Endothelial cell of umbilical vein (primary cell): ENCODE data around the gene XPNPEP1. TPM values are rescaled to one million over a fixed set of nuclear protein-coding genes. Genes with fewer than 3 reads are reported as not detected.

Experiments
- BruUV-seq: library from RNA; stranded (reverse); fragments of 400-500 nt; replicated peaks from 2 replicates; lab custom pipeline; 2021; lab: Mats Ljungman, UMichigan
- CTCF ChIA-PET: fragments of 300-600, 350-600 bp; sonication (Branson Sonifier 250); formaldehyde crosslinking; loops from one replicate; lab custom pipeline; 2021; ENCODE audit warnings: antibody characterized with exemption, inconsistent platforms; lab: Charles Lee
- POLR2A ChIA-PET: fragments of 300-600, 350-600 bp; sonication (Branson Sonifier 250); formaldehyde crosslinking; loops from one replicate; lab custom pipeline; 2021; ENCODE audit warnings: antibody characterized with exemption, inconsistent platforms; lab: Charles Lee
- DNase-seq: peaks from one replicate; pipeline ENCODE4 v3.0.0-alpha.2; 2011; ENCODE audit warnings: low read depth, low spot score
- FAIRE-seq: peaks from 2 replicates; lab custom pipeline; 2011; peaks lifted over from hg19 to GRCh38; lab: Jason Lieb, UNC
- H2AFZ ChIP-seq: 2 replicates; pipeline ENCODE4 v1.6.0; 2012; ENCODE audit warnings: low read depth, low read length, control low read depth, inconsistent platforms
- H3K27ac ChIP-seq: 2 replicates; pipeline ENCODE4 v1.5.1; 2011; ENCODE audit warnings: low read depth, mild to moderate bottlenecking, control low read depth, low read length, moderate library complexity; ENCODE audit not compliant: insufficient read depth
- H3K27me3 ChIP-seq, 2 experiments: 2 replicates each; pipeline versions ENCODE4 v1.6.0 to v1.6.1; 2011; ENCODE audit warnings: low read length in 2 of 2, mixed read lengths in 1 of 2; ENCODE audit not compliant: control insufficient read depth in 2 of 2, insufficient read depth in 2 of 2
- H3K36me3 ChIP-seq, 2 experiments: 2 replicates in 1 of 2; 3 replicates in 1 of 2; pipeline ENCODE4 v1.5.1; 2011; ENCODE audit warnings: low read length in 2 of 2, mild to moderate bottlenecking in 1 of 2, moderate library complexity in 1 of 2; ENCODE audit not compliant: control insufficient read depth in 2 of 2, insufficient read depth in 2 of 2; ENCODE audit errors: extremely low read depth in 1 of 2
- H3K4me1 ChIP-seq: 3 replicates; pipeline ENCODE4 v1.5.1; 2011; ENCODE audit warnings: mild to moderate bottlenecking, low read length; ENCODE audit not compliant: control insufficient read depth, insufficient read depth; ENCODE audit errors: extremely low read depth
- H3K4me2 ChIP-seq: 2 replicates; pipeline ENCODE4 v1.6.1; 2011; ENCODE audit warnings: low read length, control low read depth, mixed read lengths; ENCODE audit not compliant: insufficient read depth
- H3K4me3 ChIP-seq, 3 experiments: fragments of 200-600 bp in 1 of 3; sonication (generic), shearing (Covaris generic) in 1 of 3; replicated peaks in 1 of 3; 2 replicates each; pipeline ENCODE4 v1.5.1; 2011 to 2016; ENCODE audit warnings: control low read depth in 3 of 3, low read length in 3 of 3, mild to moderate bottlenecking in 2 of 3, inconsistent platforms in 1 of 3, low read depth in 1 of 3, moderate library complexity in 1 of 3; ENCODE audit not compliant: insufficient read depth in 1 of 3
- H3K79me2 ChIP-seq: 2 replicates; pipeline ENCODE4 v1.6.0; 2012; ENCODE audit warnings: low read length, inconsistent platforms; ENCODE audit not compliant: control insufficient read depth, insufficient read depth
- H3K9ac ChIP-seq: replicated peaks from 2 replicates; pipeline ENCODE3; 2011; ENCODE audit warnings: low read length, control low read depth; ENCODE audit not compliant: insufficient read depth; ENCODE audit errors: extremely low read depth
- H3K9me1 ChIP-seq: replicated peaks from 3 replicates; pipeline ENCODE4 v1.6.0; 2011; ENCODE audit warnings: mild to moderate bottlenecking, low read length; ENCODE audit not compliant: control insufficient read depth, insufficient read depth; ENCODE audit errors: extremely low read depth
- H3K9me3 ChIP-seq: replicated peaks from 2 replicates; pipeline ENCODE4 v1.5.1; 2012; ENCODE audit warnings: low read length, inconsistent platforms; ENCODE audit not compliant: control insufficient read depth, insufficient read depth
- H4K20me1 ChIP-seq: replicated peaks from 2 replicates; pipeline ENCODE3; 2011; ENCODE audit warnings: mild to moderate bottlenecking, low read length; ENCODE audit not compliant: control insufficient read depth, insufficient read depth; ENCODE audit errors: extremely low read depth
- FOS ChIP-seq: IDR thresholded peaks from 2 replicates; pipeline ENCODE4 v1.6.1; 2011; ENCODE audit warnings: mild to moderate bottlenecking, low read length, moderate library complexity, borderline replicate concordance; ENCODE audit not compliant: insufficient read depth
- JUN ChIP-seq: IDR thresholded peaks from 2 replicates; pipeline ENCODE4 v1.6.1; 2011; ENCODE audit warnings: borderline replicate concordance, low read depth; ENCODE audit not compliant: insufficient read length, insufficient read depth
- POLR2AphosphoS5 ChIP-seq: IDR thresholded peaks from 2 replicates; pipeline ENCODE4 v1.6.1; 2012; ENCODE audit warnings: low read depth, mild to moderate bottlenecking, control low read depth, low read length, moderate library complexity; ENCODE audit not compliant: insufficient read depth
- dilution Hi-C: fragments of 300-500 bp; cut with MboI; formaldehyde crosslinking; loops from one replicate; pipeline ENCODE4 v1.15.0; 2019; ENCODE audit warnings: low sequenced_read_pairs; ENCODE audit not compliant: extremely low pct_ligation_motif_present
- intact Hi-C: fragments of 100-400 bp; cut with micrococcal nuclease; formaldehyde crosslinking; loops from one replicate; pipeline ENCODE4 v1.10.0; 2022
- polyA plus RNA-seq, 4 experiments: library from polyadenylated mRNA; depleted of rRNA in 3 of 4; stranded (reverse) in 3 of 4; unstranded in 1 of 4; fragments of >200 nt; gene quantifications; 2 replicates each; pipeline versions ENCODE4 v1.2.1 to v1.2.3, GENCODE V29; 2011 to 2012; ENCODE audit warnings: missing spikeins in 1 of 4
- total RNA-seq: library from RNA; stranded (reverse); gene quantifications from 2 replicates; pipeline ENCODE4 v1.2.3, GENCODE V29; 2021
- TF ChIP-seq, protein P1 (sequence below), 2 donors: IDR thresholded peaks; 1 replicate in 1 of 2; 2 replicates in 1 of 2; pipeline ENCODE4 v1.5.1; 2011; ENCODE audit warnings: low read length in 2 of 2, mild to moderate bottlenecking in 2 of 2, moderate library complexity in 2 of 2, control low read depth in 1 of 2, inconsistent platforms in 1 of 2, low read depth in 1 of 2; ENCODE audit not compliant: insufficient read depth in 1 of 2; ENCODE audit errors: extremely low read depth in 1 of 2

Gene XPNPEP1
- total and polyA plus RNA-seq, 2 donors (not counting 3 experiments of a cell fraction or from before 2014, with no cell fraction given), result 81.1 to 245 TPM

DNA sequence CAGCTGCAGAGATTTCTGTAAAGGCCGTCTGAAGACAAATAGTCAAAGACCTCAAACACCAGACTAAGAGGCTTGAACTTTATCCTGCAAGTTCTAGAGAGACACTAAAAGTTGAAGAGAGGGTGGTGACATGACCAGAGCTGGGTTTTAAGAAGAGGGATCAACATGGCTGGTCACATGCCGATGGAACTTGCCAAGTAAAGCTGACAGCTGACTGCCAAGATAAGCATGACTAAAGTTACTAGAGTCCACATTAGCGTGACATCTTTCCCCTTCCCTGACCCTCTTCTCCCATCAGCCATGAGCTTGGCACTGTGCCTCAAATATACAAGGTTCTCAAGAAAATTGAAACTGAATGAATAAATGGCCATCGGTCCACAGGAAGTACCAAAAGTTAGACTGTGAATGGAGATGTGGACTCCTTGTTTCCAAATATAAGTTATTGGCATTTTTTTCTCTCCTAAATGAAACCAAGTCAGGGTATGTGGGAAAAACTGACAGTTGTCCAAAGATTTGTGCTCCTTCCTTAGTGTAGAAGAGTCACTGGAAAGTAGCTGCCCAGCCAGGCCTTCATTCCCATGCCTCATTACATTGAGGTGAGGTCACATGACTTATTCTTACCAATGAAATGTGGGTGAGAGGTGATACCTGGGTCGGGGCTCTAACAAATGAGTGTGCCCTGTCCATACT lies 24.5 kb downstream of the XPNPEP1 start:
- DNase-seq, result peak; percentile 70
- Histone ChIP-seq H3K4me2 (no peak overlapping the region), H3K27me3 (no peaks in the 10 kb centered on the region), H2AFZ (no peak overlapping the region), H3K36me3 (peaks cover 0 to 3% of the 10 kb centered on the region in 2 experiments), H4K20me1 (no peaks in the 10 kb centered on the region), H3K9ac (no peak overlapping the region), H3K4me1 (peaks cover 19% of the 10 kb centered on the region), H3K9me3 (no peaks in the 10 kb centered on the region), H3K27ac (peak overlapping the region; percentile 27), H3K79me2 (peaks cover 20% of the 10 kb centered on the region), H3K9me1 (no peaks in the 10 kb centered on the region), H3K4me3 (no peak overlapping the region)
- intact Hi-C loops (no loop called here), dilution Hi-C loops (loop anchor here (25.0 kb wide), 1 partner anchor 388 kb away; no protein-coding TSS in a partner anchor)
- no peak for FAIRE-seq
- TF ChIP-seq POLR2AphosphoS5, result peak; percentile 38
- TF ChIP-seq, protein P1, sequence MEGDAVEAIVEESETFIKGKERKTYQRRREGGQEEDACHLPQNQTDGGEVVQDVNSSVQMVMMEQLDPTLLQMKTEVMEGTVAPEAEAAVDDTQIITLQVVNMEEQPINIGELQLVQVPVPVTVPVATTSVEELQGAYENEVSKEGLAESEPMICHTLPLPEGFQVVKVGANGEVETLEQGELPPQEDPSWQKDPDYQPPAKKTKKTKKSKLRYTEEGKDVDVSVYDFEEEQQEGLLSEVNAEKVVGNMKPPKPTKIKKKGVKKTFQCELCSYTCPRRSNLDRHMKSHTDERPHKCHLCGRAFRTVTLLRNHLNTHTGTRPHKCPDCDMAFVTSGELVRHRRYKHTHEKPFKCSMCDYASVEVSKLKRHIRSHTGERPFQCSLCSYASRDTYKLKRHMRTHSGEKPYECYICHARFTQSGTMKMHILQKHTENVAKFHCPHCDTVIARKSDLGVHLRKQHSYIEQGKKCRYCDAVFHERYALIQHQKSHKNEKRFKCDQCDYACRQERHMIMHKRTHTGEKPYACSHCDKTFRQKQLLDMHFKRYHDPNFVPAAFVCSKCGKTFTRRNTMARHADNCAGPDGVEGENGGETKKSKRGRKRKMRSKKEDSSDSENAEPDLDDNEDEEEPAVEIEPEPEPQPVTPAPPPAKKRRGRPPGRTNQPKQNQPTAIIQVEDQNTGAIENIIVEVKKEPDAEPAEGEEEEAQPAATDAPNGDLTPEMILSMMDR (IDR thresholded peaks at IDR 0.05; ENCODE audit: extremely low read depth in 1 of 2, insufficient read depth in 1 of 2, low read depth in 1 of 2, low read length in 2 of 2), result no peak
- no TSS peak for BruUV-seq
- ChIA-PET CTCF (interaction anchor here (0.6 to 7.0 kb wide), 5 partner anchors 15 to 112 kb away, joined by 3 to 68 read pairs (median 3); partner anchors contain the start of gene ADD3), POLR2A (no interaction called here)

DNA sequence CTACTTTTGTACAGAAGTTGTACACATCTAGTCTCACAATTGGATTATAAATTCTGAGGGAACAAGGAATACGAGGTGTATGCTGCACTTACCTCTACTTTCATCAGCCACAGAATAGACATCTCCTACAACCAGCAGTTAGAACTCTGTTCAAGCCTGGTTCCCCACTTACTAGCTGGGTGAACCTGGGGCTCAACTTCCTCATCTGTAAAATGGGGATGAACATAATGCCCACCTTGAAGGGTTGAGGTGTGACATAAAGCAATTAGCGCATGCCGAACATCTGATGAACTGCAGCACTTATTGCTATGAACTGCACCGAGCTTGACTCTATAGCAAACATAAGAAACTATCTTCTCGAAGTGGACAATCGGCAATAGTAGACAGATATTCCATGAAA lies 25.3 kb downstream of the XPNPEP1 start:
- POLR2A ChIA-PET, result no interaction called here
- H3K9ac ChIP-seq, result no peak overlapping the region

More for the DNA sequence above, 25.3 kb downstream of the XPNPEP1 start:
- H4K20me1 ChIP-seq, result no peaks in the 10 kb centered on the region
- H3K27ac ChIP-seq, result no peak overlapping the region
- no peak for DNase-seq
- TF ChIP-seq JUN, result no peak
- TF ChIP-seq FOS, result no peak
- H3K9me1 ChIP-seq, result no peaks in the 10 kb centered on the region
- dilution Hi-C loops, result loop anchor here (25.0 kb wide), 1 partner anchor 389 kb away; no protein-coding TSS in a partner anchor
- CTCF ChIA-PET, result interaction anchor here (1.3 to 7.0 kb wide), 3 partner anchors 14 to 118 kb away, joined by 3 to 68 read pairs (median 3); no protein-coding TSS in a partner anchor
- BruUV-seq, result no TSS peak
- no peaks in the 10 kb centered on the region for H3K27me3 ChIP-seq
- FAIRE-seq, result no peak
- no peaks in the 10 kb centered on the region for H3K9me3 ChIP-seq
- no peak overlapping the region for H2AFZ ChIP-seq
- no peak overlapping the region for H3K4me3 ChIP-seq
- no peak overlapping the region for H3K4me2 ChIP-seq
- H3K79me2 ChIP-seq, result peaks cover 15% of the 10 kb centered on the region
- intact Hi-C loops, result no loop called here
- H3K4me1 ChIP-seq, result peaks cover 19% of the 10 kb centered on the region
- no peaks in the 10 kb centered on the region for H3K36me3 ChIP-seq
